HG02642 (cell line): ENCODE data around the gene ZNF420.
"Not testable (repeated sequence)": the region's sequence is repeated elsewhere in the genome, so short reads cannot be mapped to it uniquely, and the experiment has no call there.

Experiments used
- ATAC-seq: cut with Tn5 transposase; IDR thresholded peaks from one replicate; pipeline ENCODE4 v1.9.1; 2021; ENCODE audit warnings: mild to moderate bottlenecking; ENCODE audit not compliant: unreplicated experiment, poor library complexity

The ZNF420 gene

DNA sequence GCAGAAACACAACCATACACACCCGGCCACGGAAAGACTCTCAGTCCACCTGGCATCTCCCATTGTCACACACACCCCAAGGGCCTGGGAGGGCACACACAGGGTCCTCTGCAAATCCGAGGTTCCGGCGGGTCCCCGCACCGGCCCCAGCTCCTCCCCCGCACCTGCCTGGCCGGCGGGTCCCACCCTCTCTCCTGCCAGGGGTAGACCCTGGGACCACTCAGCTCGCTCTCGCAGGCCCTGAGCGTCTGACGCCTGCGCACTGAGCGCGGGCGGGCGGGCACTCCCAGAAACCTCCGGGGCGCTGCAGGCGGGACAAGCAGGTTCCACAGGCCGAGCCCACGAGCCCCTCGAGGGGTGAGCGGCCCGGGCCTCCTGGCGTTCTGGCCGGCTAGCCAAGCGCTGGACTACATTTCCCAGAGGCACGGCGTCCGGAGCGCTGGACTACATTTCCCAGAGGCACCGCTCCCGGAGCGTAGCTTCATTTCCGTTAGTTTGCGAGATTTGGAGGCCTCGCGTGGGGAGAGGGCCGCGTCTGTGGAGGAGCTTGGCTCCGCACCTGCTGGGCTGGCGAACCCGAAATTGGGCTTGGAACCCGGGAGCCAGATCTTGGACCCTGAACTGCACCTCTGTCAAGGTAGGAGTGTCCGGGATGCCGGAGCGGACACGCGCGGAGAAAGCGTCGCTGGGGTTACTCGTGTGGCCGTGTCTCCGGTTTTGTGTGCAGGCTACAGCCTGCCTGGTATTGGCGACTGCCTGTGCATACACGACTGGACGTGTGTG lies at the start of gene ZNF420:
Gene ZNF420 (plus strand): TSS at position 500 of the 783 bp plus-strand sequence. CDS start 10,686 bp downstream, outside the sequence.
- ATAC-seq: peak; percentile 97

DNA sequence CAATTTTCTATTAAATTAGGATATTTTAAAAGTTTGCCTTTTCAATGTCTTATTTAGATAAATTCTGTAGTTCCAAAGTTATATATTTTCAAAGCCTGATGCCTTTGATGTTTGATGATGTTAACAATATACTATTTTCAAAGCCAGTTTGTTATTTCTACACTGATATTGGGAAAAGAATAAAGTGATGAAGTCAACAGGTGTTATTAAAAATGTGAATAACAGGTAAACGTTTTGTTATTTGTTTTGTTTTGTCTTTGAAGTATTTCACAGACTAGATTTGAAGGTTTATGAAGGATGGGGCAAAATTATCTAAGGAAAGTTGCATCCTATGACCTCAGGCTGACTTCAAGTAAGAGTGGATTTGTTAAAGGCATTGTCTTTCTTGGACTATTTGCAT lies 33.1 kb upstream of the ZNF420 start:
- ATAC-seq: no peak

- ATAC-seq: no peak
Measured at GRCh38 chr19:37055330-37055729, 22.9 kb upstream of the ZNF420 start.

GRCh38 chr19:37056776-37057175 lies 21.5 kb upstream of the ZNF420 start:
- no peak for ATAC-seq

GRCh38 chr19:37059142-37059541 lies 19.1 kb upstream of the ZNF420 start:
- no peak for ATAC-seq

DNA sequence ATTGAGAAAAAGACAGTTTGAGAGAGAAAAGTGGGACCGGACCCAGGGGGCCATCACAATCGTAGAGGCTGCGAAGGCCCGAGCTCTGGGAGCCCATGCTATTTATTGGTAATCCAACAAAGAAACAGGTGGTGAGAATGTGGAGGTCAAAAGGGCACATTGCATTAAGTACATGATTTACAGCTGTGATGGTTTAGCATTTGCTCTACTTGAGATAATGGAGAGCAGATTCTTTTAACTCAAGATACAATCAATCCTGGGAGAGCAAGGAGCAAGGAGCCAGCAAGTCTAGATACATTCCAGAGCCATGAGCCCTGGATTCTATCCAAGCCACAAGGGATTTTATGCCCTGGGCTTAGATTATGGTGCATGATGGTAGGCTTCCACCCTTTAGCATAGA lies 13.3 kb upstream of the ZNF420 start:
- not testable (repeated sequence) for ATAC-seq

DNA sequence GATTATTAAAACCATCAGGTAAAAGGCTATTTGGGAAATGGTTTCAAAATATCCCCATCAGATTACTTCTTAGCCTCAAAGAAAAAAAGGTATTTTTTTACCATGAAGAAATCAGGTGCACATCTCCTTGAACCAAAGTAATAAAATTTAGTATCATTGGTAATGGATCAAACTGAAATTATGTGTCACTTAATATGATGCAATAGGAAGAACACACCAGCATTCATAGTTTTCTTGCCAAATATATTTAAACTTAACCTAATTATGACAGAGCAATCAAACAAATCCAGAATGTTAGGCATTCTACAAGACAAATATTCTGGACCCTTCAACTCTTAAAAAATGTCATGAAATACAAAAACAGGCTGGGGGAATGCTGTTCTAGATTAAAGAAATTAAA lies 4.1 kb upstream of the ZNF420 start:
- ATAC-seq: no peak

- no peak for ATAC-seq
Measured at GRCh38 chr19:37074819-37075362, 3.3 kb upstream of the ZNF420 start.

- not testable (repeated sequence) for ATAC-seq
Measured at GRCh38 chr19:37076524-37076923, 1.7 kb upstream of the ZNF420 start.

DNA sequence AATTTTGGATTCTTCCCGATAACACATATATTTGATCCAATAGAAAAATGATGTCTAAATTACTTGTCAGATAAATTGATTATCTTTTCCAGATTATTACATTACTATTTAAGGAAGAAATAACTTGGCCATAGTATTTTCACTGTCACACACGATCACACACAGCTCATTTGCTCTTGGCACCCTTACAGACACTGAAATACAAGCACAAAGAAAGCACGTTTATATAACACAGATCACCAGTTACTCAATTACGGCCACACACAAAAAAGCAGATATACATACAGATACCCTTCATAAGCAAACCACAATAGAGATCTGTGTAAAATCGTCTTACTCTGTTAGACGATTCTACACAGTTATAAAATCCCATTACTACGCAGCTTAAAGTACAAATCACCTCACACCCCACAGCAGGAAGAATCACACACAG lies 716 bp upstream of the ZNF420 start:
- no peak for ATAC-seq

DNA sequence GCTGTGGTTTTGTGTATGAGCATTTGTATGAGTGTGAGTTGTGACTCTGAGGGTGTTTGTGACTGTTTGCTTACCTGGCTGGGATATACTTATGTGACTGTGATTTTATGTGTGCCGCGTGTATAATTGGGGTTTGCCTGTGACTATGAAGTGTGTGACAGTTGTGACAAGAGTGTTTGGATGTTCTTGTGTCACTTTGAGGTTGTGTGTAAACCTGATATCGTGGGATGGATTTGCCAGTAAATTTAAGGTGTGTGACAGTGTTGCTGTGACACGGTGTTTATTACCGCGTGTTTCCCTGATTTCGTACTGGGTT lies 442 bp downstream of the ZNF420 start:
- ATAC-seq: no peak

- ATAC-seq: no peak
Measured at GRCh38 chr19:37079238-37079637, 1.0 kb downstream of the ZNF420 start.

DNA sequence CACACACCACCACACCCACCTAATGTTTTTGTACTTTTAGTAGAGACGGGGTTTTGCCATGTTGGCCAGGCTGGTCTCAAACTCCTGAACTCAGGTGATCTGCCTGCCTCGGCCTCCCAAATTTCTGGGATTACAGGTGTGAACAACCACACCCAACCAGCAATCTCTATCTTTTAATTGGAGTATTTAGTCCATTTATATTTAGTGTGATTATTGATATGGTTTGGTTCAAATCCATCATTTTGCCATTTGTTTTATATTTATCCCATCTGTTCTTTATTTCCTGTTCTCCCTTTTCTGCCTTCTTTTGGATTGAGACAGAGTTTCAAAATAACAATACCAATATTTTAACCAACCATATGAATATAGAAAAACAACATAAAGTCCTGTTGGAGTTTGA lies 4.1 kb downstream of the ZNF420 start:
- ATAC-seq: no peak

- no peak for ATAC-seq
Measured at GRCh38 chr19:37087110-37087509, 8.9 kb downstream of the ZNF420 start.

DNA sequence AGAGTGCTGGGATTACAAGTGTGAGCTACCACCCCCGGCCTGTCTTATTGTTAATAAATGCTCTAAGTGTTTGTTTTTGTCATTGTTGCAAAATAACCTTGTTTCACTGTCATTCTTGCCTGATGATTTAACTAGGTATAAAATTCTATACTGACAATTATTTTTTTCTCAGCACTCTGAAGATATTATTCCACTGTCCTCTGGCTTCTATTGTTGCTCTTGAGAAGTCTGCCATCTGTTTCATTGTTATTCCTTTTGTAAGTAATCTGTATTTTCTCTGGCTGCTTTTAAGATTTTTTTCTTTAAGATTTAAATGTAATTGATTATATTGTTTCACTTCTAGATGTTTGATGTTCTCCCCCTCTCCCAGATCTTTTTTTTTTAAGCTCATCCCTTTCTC lies 17.6 kb downstream of the ZNF420 start:
- ATAC-seq: no peak

DNA sequence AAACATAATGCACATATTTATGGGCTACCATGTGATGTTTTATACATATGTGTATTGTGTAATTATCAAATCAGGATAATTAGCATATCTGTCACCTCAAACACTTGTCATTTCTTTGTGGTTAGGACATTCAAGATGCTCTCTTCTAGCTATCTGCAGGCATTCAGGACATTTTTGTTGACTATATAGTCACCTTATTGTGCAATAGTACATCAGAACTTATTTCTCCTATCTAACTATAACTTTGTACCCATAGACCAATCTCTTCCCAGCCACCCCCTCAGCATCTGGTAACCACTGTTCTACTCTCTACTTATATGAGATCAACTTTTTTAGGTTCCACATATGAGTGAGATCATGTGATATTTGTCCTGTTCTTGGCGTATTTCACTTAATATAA lies 20.3 kb downstream of the ZNF420 start:
- no peak for ATAC-seq

DNA sequence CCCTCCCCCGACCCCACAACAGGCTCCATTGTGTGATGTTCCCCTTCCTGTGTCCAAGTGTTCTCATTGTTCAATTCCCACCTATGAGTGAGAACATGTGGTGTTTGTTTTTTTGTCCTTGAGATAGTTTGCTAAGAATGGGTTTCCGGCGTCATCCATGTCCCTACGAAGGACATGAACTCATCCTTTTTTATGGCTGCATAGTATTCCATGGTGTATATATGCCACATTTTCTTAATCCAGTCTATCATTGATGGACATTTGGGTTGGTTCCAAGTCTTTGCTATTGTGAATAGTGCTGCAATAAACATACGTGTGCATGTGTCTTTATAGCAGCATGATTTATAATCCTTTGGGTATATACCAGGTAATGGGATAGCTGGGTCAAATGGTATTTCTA lies 25.9 kb downstream of the ZNF420 start:
- ATAC-seq: not testable (repeated sequence)

GRCh38 chr19:37111753-37112152 lies 33.5 kb downstream of the ZNF420 start:
- ATAC-seq: not testable (repeated sequence)

- ATAC-seq: no peak
Measured at GRCh38 chr19:37114001-37114400, 35.8 kb downstream of the ZNF420 start.

DNA sequence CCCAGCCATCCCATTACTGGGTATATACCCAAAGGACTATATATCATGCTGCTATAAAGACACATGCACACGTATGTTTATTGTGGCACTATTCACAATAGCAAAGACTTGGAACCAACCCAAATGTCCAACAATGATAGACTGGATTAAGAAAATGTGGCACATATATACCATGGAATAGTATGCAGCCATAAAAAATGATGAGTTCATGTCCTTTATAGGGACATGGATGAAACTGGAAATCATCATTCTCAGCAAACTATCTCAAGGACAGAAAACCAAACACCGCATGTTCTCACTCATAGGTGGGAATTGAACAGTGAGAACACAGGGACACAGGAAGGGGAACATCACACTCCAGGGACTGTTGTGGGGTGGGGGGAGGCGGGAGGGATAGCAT lies 43.9 kb downstream of the ZNF420 start:
- not testable (repeated sequence) for ATAC-seq

GRCh38 chr19:37127999-37128820 lies 50.0 kb downstream of the ZNF420 start:
- ATAC-seq: no peak
